SK-N-SH treated with all-trans-retinoic acid at 6 μM for 48 hours (cell line): ENCODE data around the gene VMO1.

Experiments used
- ATAC-seq: fragments of 200-7000 bp; cut with Tn5 transposase; 3 replicates; pipeline ENCODE4 v1.9.1; 2020; ENCODE audit warnings: mild to moderate bottlenecking, moderate library complexity
- ARNTL ChIP-seq: fragments of 450-650 bp; formaldehyde crosslinking; IDR thresholded peaks from 2 replicates; pipeline ENCODE4 v1.5.0; 2020; ENCODE audit warnings: low read depth, mild to moderate bottlenecking, moderate library complexity, borderline replicate concordance
- BACH2 ChIP-seq: fragments of 250-450 bp; sonication (Bioruptor Pico); IDR thresholded peaks from 2 replicates; pipeline ENCODE4 v1.9.0; 2021; ENCODE audit warnings: mild to moderate bottlenecking, borderline replicate concordance
- ESRRG ChIP-seq: fragments of 250-450 bp; sonication (Bioruptor Pico); IDR thresholded peaks from 2 replicates; pipeline ENCODE4 v1.6.1; 2021; ENCODE audit warnings: mild to moderate bottlenecking
- GLIS3 ChIP-seq: fragments of 250-450 bp; sonication (Bioruptor Pico); IDR thresholded peaks from 2 replicates; pipeline ENCODE4 v1.5.0; 2020; ENCODE audit warnings: mild to moderate bottlenecking, moderate library complexity
- ISL1 ChIP-seq: fragments of 250-450 bp; sonication (Bioruptor Pico); IDR thresholded peaks from 2 replicates; pipeline ENCODE4 v2.1.2; 2022; ENCODE audit warnings: mild to moderate bottlenecking, moderate library complexity
- OSR1 ChIP-seq: fragments of 250-450 bp; sonication (Bioruptor Pico); IDR thresholded peaks from 2 replicates; pipeline ENCODE4 v1.8.0; 2022; ENCODE audit warnings: moderate library complexity, mild to moderate bottlenecking, inconsistent platforms
- PPARA ChIP-seq: fragments of 250-450 bp; sonication (Bioruptor Pico); IDR thresholded peaks from 2 replicates; pipeline ENCODE4 v1.5.0; 2020; ENCODE audit warnings: mild to moderate bottlenecking, borderline replicate concordance
- RARB ChIP-seq: fragments of 250-450 bp; sonication (Bioruptor Pico); IDR thresholded peaks from 2 replicates; pipeline ENCODE4 v1.8.0; 2021; ENCODE audit warnings: mild to moderate bottlenecking, moderate library complexity
- SNAI2 ChIP-seq: fragments of 250-450 bp; sonication (Bioruptor Pico); IDR thresholded peaks from 2 replicates; pipeline ENCODE4 v1.5.0; 2020; ENCODE audit warnings: mild to moderate bottlenecking, moderate library complexity
- TCF4 ChIP-seq: fragments of 250-450 bp; sonication (Bioruptor Pico); IDR thresholded peaks from 2 replicates; pipeline ENCODE4 v1.8.0; 2021; ENCODE audit warnings: mild to moderate bottlenecking, moderate library complexity, borderline replicate concordance
- TOX ChIP-seq: fragments of 250-450 bp; sonication (Bioruptor Pico); IDR thresholded peaks from 2 replicates; pipeline ENCODE4 v1.8.0; 2021; ENCODE audit warnings: mild to moderate bottlenecking, moderate library complexity, borderline replicate concordance
- ZC3H10 ChIP-seq: fragments of 250-450 bp; sonication (Bioruptor Pico); IDR thresholded peaks from 2 replicates; pipeline ENCODE4 v1.5.1; 2021; ENCODE audit warnings: mild to moderate bottlenecking, moderate library complexity
- ZFP3 ChIP-seq: fragments of 250-450 bp; sonication (Bioruptor Pico); IDR thresholded peaks from 2 replicates; pipeline ENCODE4 v1.5.0; 2020; ENCODE audit warnings: mild to moderate bottlenecking, moderate library complexity
- ZNF565 ChIP-seq: fragments of 450-650 bp; formaldehyde crosslinking; conservative IDR thresholded peaks from 2 replicates; pipeline ENCODE4 v1.5.0; 2020; ENCODE audit warnings: low read depth, mild to moderate bottlenecking, moderate library complexity
- ZNF70 ChIP-seq: fragments of 450-650 bp; formaldehyde crosslinking; IDR thresholded peaks from 2 replicates; pipeline ENCODE4 v1.5.0; 2020; ENCODE audit warnings: mild to moderate bottlenecking, moderate library complexity
- ZNF8 ChIP-seq: fragments of 450-650 bp; formaldehyde crosslinking; IDR thresholded peaks from 2 replicates; pipeline ENCODE4 v1.5.0; 2020; ENCODE audit warnings: mild to moderate bottlenecking, moderate library complexity
- TF ChIP-seq, protein P1 (sequence below): fragments of 250-450 bp; sonication (Bioruptor Pico); IDR thresholded peaks from 2 replicates; pipeline ENCODE4 v1.5.1; 2020; ENCODE audit warnings: low read depth, mild to moderate bottlenecking, moderate library complexity
- TF ChIP-seq, protein P2 (sequence below): fragments of 250-450 bp; sonication (Bioruptor Pico); IDR thresholded peaks from 2 replicates; pipeline ENCODE4 v1.8.0; 2020; ENCODE audit warnings: mild to moderate bottlenecking, moderate library complexity, borderline replicate concordance
- TF ChIP-seq, protein P3 (sequence below): fragments of 250-450 bp; sonication (Bioruptor Pico); IDR thresholded peaks from 2 replicates; pipeline ENCODE4 v1.5.0; 2020; ENCODE audit warnings: mild to moderate bottlenecking, moderate library complexity
- TF ChIP-seq, protein P4 (sequence below): fragments of 250-450 bp; sonication (Bioruptor Pico); IDR thresholded peaks from 2 replicates; pipeline ENCODE4 v1.8.0; 2021; ENCODE audit warnings: low read depth, mild to moderate bottlenecking, moderate library complexity, borderline replicate concordance

VMO1 gene

DNA sequence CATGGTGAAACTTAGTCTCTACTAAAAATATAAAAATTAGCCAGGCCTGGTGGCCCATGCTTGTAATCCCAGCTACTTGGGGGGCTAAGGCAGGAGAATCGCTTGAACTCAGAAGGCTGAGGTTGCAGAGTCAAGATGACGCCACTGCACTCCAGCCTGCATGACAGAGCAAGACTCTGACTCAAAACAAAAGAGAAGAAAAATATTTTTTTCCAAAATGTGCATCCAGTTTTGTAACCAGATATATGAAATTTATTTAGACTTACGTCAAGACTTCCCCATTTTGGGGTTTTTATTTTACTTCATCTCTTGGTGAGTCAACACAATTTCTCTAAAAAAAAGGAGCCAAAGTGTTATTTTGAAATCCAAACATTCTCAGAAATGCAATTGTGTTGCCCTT is 20.0 kb downstream of the VMO1 start:
- no peak for ATAC-seq

DNA sequence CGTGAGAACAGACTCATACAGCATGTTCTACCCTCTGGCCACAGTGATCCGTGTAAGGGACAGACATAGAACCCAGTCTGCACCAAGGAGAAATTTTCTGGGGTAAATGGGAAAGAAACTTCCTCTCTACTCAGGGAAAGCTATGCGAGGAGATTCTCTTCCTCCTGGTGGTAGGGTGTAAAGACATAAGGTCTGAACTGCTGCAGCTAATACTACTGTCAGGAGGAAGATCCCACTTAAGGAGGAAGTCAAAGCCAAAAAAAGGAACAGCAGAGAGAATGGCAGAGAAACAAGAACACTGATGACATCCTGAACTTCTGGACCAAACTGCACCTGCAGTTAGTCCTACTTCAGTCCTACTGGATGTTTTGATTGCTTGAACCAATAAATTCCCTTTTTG is 21.6 kb downstream of the VMO1 start:
- no peak for ATAC-seq
- no peak for TF ChIP-seq ARNTL (CRISPR knock-in tag)
- TF ChIP-seq ZC3H10 (CRISPR knock-in tag): no peak
- no peak for TF ChIP-seq ESRRG
- no peak for TF ChIP-seq BACH2 (CRISPR knock-in tag)
- TF ChIP-seq, protein P1, sequence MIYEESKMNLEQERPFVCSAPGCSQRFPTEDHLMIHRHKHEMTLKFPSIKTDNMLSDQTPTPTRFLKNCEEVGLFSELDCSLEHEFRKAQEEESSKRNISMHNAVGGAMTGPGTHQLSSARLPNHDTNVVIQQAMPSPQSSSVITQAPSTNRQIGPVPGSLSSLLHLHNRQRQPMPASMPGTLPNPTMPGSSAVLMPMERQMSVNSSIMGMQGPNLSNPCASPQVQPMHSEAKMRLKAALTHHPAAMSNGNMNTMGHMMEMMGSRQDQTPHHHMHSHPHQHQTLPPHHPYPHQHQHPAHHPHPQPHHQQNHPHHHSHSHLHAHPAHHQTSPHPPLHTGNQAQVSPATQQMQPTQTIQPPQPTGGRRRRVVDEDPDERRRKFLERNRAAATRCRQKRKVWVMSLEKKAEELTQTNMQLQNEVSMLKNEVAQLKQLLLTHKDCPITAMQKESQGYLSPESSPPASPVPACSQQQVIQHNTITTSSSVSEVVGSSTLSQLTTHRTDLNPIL (CRISPR knock-in tag): no peak
- TF ChIP-seq, protein P2, sequence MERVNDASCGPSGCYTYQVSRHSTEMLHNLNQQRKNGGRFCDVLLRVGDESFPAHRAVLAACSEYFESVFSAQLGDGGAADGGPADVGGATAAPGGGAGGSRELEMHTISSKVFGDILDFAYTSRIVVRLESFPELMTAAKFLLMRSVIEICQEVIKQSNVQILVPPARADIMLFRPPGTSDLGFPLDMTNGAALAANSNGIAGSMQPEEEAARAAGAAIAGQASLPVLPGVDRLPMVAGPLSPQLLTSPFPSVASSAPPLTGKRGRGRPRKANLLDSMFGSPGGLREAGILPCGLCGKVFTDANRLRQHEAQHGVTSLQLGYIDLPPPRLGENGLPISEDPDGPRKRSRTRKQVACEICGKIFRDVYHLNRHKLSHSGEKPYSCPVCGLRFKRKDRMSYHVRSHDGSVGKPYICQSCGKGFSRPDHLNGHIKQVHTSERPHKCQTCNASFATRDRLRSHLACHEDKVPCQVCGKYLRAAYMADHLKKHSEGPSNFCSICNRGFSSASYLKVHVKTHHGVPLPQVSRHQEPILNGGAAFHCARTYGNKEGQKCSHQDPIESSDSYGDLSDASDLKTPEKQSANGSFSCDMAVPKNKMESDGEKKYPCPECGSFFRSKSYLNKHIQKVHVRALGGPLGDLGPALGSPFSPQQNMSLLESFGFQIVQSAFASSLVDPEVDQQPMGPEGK (CRISPR knock-in tag): no peak
- TF ChIP-seq, all 23 proteins: peak for 0

More for the DNA sequence above, 20.0 kb downstream of the VMO1 start:
- TF ChIP-seq PPARA (CRISPR knock-in tag) (no peak), BACH2 (CRISPR knock-in tag) (no peak), ISL1 (CRISPR knock-in tag) (no peak), TCF4 (no peak), ZFP3 (no peak), ZC3H10 (CRISPR knock-in tag) (no peak), ZNF565 (no peak), SNAI2 (CRISPR knock-in tag) (no peak), ZNF8 (CRISPR knock-in tag) (no peak), OSR1 (no peak), ZNF70 (CRISPR knock-in tag) (no peak)
- TF ChIP-seq, protein P3, sequence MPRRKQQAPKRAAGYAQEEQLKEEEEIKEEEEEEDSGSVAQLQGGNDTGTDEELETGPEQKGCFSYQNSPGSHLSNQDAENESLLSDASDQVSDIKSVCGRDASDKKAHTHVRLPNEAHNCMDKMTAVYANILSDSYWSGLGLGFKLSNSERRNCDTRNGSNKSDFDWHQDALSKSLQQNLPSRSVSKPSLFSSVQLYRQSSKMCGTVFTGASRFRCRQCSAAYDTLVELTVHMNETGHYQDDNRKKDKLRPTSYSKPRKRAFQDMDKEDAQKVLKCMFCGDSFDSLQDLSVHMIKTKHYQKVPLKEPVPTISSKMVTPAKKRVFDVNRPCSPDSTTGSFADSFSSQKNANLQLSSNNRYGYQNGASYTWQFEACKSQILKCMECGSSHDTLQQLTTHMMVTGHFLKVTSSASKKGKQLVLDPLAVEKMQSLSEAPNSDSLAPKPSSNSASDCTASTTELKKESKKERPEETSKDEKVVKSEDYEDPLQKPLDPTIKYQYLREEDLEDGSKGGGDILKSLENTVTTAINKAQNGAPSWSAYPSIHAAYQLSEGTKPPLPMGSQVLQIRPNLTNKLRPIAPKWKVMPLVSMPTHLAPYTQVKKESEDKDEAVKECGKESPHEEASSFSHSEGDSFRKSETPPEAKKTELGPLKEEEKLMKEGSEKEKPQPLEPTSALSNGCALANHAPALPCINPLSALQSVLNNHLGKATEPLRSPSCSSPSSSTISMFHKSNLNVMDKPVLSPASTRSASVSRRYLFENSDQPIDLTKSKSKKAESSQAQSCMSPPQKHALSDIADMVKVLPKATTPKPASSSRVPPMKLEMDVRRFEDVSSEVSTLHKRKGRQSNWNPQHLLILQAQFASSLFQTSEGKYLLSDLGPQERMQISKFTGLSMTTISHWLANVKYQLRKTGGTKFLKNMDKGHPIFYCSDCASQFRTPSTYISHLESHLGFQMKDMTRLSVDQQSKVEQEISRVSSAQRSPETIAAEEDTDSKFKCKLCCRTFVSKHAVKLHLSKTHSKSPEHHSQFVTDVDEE: no peak
- TF ChIP-seq, protein P4, sequence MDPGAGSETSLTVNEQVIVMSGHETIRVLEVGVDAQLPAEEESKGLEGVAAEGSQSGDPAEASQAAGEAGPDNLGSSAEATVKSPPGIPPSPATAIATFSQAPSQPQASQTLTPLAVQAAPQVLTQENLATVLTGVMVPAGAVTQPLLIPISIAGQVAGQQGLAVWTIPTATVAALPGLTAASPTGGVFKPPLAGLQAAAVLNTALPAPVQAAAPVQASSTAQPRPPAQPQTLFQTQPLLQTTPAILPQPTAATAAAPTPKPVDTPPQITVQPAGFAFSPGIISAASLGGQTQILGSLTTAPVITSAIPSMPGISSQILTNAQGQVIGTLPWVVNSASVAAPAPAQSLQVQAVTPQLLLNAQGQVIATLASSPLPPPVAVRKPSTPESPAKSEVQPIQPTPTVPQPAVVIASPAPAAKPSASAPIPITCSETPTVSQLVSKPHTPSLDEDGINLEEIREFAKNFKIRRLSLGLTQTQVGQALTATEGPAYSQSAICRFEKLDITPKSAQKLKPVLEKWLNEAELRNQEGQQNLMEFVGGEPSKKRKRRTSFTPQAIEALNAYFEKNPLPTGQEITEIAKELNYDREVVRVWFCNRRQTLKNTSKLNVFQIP (CRISPR knock-in tag): no peak
- TF ChIP-seq, protein P1 (CRISPR knock-in tag): no peak

DNA sequence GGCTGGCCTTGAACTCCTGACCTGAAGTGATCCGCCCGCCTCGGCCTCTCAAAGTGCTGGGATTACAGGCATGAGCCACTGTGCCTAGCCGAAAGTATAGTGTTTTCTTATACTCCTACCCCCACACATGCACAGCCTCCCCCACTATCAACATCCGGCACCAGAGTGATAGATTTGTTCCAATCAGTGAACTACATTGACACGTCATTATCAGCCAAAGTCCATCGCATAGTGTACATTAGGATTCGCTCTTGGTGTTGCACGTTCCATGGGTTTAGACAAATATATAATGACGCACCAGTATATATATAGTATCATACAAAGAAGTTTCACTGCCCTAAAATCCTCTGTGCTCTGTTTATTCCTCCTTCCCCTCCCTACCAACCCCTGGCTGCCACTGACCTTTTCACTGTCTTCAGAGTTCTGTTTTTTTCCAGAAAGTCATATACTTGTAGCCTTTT is 26.4 kb downstream of the VMO1 start:
- TF ChIP-seq RARB (CRISPR knock-in tag) (no peak), ZNF70 (CRISPR knock-in tag) (no peak), ARNTL (CRISPR knock-in tag) (no peak), PPARA (CRISPR knock-in tag) (no peak), OSR1 (no peak), ZNF565 (no peak)
- no peak for ATAC-seq

DNA sequence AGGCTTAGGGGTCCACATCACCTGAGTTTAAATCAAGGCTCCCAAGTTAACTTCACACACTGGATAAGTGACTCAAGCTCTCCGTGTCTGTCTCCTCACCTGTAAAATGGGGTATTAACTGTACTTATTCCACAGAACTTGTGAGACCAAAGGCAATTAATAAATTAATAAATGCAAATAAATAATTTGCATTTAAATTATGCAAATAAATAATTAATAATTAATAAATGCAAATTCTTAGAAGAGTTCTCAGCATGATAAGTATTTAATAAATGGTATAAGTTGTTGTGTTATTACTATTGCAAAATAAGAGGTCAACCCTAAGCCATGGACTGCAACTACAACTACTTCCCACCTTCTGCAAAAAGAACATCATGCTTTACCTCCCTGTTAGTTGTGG is 32.8 kb downstream of the VMO1 start:
- no peak for ATAC-seq
- TF ChIP-seq TOX (CRISPR knock-in tag) (no peak), GLIS3 (CRISPR knock-in tag) (no peak), OSR1 (no peak)
